C4-2B (cell line): ENCODE results near the gene C20orf144.

ENCODE experiments used
- ZFX ChIP-seq: fragments of 450-650 bp; IDR thresholded peaks from 2 replicates; pipeline ENCODE4 v1.6.1; 2017
- TF ChIP-seq, protein P1 (sequence below): fragments of 450-650 bp; conservative IDR thresholded peaks from 2 replicates; pipeline ENCODE4 v1.5.1; 2017; ENCODE audit warnings: mild to moderate bottlenecking

DNA sequence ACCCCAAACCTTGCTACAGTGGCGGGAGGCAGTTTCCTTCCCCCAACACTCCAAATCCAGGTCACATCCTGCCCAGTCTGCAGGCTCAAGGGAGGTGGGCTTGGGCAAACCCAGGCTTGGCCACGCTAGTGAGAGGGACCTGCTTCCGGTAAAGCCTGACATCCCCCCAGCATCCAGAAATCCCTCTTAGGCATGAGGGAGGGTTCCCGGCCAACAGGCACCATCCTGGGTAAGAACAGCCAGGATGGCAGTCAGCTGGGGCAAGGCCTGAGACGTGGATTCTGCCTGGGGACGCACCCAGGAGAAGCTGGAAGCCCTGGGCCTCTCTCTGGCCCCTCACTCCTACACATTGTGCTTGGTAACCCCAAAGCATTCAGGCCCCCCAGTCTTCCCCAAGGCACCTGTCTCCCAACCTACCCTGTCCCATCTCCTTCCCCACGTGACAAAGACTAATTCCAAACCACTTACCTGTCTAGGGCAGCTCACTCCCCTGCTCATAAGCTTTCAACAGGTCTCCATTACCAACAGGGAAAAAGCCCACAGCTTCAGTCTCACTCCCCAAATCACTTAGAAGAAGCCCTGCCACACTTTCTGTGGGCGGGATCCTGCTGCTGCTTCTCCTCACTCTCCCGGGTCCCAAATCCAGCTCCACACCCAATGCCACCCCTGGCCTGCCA, 2.1 kb downstream of the C20orf144 start:
- TF ChIP-seq, protein P1, sequence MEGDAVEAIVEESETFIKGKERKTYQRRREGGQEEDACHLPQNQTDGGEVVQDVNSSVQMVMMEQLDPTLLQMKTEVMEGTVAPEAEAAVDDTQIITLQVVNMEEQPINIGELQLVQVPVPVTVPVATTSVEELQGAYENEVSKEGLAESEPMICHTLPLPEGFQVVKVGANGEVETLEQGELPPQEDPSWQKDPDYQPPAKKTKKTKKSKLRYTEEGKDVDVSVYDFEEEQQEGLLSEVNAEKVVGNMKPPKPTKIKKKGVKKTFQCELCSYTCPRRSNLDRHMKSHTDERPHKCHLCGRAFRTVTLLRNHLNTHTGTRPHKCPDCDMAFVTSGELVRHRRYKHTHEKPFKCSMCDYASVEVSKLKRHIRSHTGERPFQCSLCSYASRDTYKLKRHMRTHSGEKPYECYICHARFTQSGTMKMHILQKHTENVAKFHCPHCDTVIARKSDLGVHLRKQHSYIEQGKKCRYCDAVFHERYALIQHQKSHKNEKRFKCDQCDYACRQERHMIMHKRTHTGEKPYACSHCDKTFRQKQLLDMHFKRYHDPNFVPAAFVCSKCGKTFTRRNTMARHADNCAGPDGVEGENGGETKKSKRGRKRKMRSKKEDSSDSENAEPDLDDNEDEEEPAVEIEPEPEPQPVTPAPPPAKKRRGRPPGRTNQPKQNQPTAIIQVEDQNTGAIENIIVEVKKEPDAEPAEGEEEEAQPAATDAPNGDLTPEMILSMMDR, result no peak
- TF ChIP-seq ZFX, result no peak
